ENCODE results near the gene GPR160.

- TF ChIP-seq CTCF (conservative IDR thresholded peaks at IDR 0.05; ENCODE audit: low read depth in 2 of 2), result no peak
- no peak for TF ChIP-seq EZH2phosphoT487 (IDR thresholded peaks at IDR 0.05; ENCODE audit: unreplicated experiment)
- TF ChIP-seq POLR2AphosphoS5 (IDR thresholded peaks at IDR 0.05; ENCODE audit: low read depth), result no peak
Observed at GRCh38 chr3:170000051-170000450, 37.7 kb upstream of the GPR160 start.

Measured in GM23338 (cell line).